ENCODE measurements around the gene SLC7A14. TPM values are rescaled to one million over a fixed set of nuclear protein-coding genes. Genes with fewer than 3 reads are reported as not detected.

Gene SLC7A14
- total and polyA plus RNA-seq, 2 of the 13 experiments (the other 11 are each of a cell fraction or from before 2014, with no cell fraction given): not detected

- intact Hi-C loops (cut with micrococcal nuclease; ENCODE audit: unreplicated experiment) (no loop called here), in situ Hi-C loops (cut with HindIII; ENCODE audit: extremely low pct_ligation_motif_present, low pct_unique_long_range_greater_than_20kb) (loop anchor here (5.0 to 10.0 kb wide), 2 partner anchors 74 to 392 kb away; no protein-coding TSS in a partner anchor)
- Histone ChIP-seq H3K4me2 (ENCODE audit: low read depth, low read length) (no peak overlapping the region), H3K9ac (ENCODE audit: insufficient read depth, low read depth, low read length) (no peak overlapping the region), H3K27me3 (ENCODE audit: control insufficient read depth in 1 of 2, insufficient read depth in 2 of 2, low read length in 2 of 2) (no peaks in the 10 kb centered on the region), H2AFZ (ENCODE audit: low read length) (no peak overlapping the region), H4K20me1 (ENCODE audit: insufficient read depth, low read length) (no peaks in the 10 kb centered on the region), H3K9me3 (ENCODE audit: low read length) (no peaks in the 10 kb centered on the region), H3K27ac (ENCODE audit: extremely low read length, insufficient read depth, low read length) (no peak overlapping the region), H3K4me1 (ENCODE audit: insufficient read depth, low read length) (peaks cover 74% of the 10 kb centered on the region), H3K36me3 (replicated peaks in 1 of 2; ENCODE audit: control insufficient read depth in 1 of 2, insufficient read depth in 2 of 2, low read length in 2 of 2) (no peaks in the 10 kb centered on the region), H3K79me2 (ENCODE audit: insufficient read depth, low read length) (no peaks in the 10 kb centered on the region), H3K4me3 (replicated peaks in 1 of 3; ENCODE audit: insufficient read depth in 1 of 3, low read depth in 2 of 3, low read length in 3 of 3) (no peak overlapping the region)
- FAIRE-seq (no peak), ATAC-seq (no peak), DNase-seq (ENCODE audit: low spot score) (no peak)
- 89% methylated on average over 8 of the region's 8 CpGs for WGBS (ENCODE audit: low lambda C conversion rate)
- ChIA-PET CTCF (ENCODE audit: low intra/inter-chr PET ratio, low total read pairs) (no interaction called here), POLR2A (no interaction called here)
- BruUV-seq (replicated peaks): no TSS peak
- TF ChIP-seq ZNF577 (CRISPR knock-in tag; IDR thresholded peaks at IDR 0.05; ENCODE audit: borderline replicate concordance, low read depth): no peak
- TF ChIP-seq ZC3H13 (CRISPR knock-in tag; IDR thresholded peaks at IDR 0.05): no peak
- TF ChIP-seq ATF3 (CRISPR knock-in tag; IDR thresholded peaks at IDR 0.05): no peak
- no peak for TF ChIP-seq ZMYM4 (CRISPR knock-in tag; IDR thresholded peaks at IDR 0.05)
- no peak for TF ChIP-seq POGK (CRISPR knock-in tag; conservative IDR thresholded peaks at IDR 0.05)
- TF ChIP-seq ZSCAN30 (CRISPR knock-in tag; IDR thresholded peaks at IDR 0.05): no peak
- TF ChIP-seq E2F5 (CRISPR knock-in tag; conservative IDR thresholded peaks at IDR 0.05): no peak
- TF ChIP-seq HNRNPK (IDR thresholded peaks at IDR 0.05; ENCODE audit: low read depth, low read length, poor library complexity, severe bottlenecking): no peak
- no peak for TF ChIP-seq SMC3 (IDR thresholded peaks at IDR 0.05; ENCODE audit: low read length)
- TF ChIP-seq SP2 (CRISPR knock-in tag; IDR thresholded peaks at IDR 0.05): no peak
- TF ChIP-seq LCORL (IDR thresholded peaks at IDR 0.05): no peak
- no peak for TF ChIP-seq LCORL (CRISPR knock-in tag; IDR thresholded peaks at IDR 0.05)
- TF ChIP-seq REST (IDR thresholded peaks at IDR 0.05; ENCODE audit: borderline replicate concordance in 1 of 2, low read depth in 1 of 2, low read length in 2 of 2): no peak
- no peak for TF ChIP-seq MLXIP (CRISPR knock-in tag; IDR thresholded peaks at IDR 0.05; ENCODE audit: borderline replicate concordance)
- TF ChIP-seq ZIK1 (CRISPR knock-in tag; IDR thresholded peaks at IDR 0.05; ENCODE audit: borderline replicate concordance, low read depth): no peak
These were observed 162.8 kb downstream of the SLC7A14 start for GRCh38 chr3:170423001-170423615.
